Measurements from ENCODE around the gene ZP4.
A peak's percentile ranks its signal among the peaks of the same experiment; 100 is the strongest.
"Not testable (repeated sequence)": the region's sequence is repeated elsewhere in the genome, so short reads cannot be mapped to it uniquely, and the experiment has no call there.

Gene ZP4

DNA sequence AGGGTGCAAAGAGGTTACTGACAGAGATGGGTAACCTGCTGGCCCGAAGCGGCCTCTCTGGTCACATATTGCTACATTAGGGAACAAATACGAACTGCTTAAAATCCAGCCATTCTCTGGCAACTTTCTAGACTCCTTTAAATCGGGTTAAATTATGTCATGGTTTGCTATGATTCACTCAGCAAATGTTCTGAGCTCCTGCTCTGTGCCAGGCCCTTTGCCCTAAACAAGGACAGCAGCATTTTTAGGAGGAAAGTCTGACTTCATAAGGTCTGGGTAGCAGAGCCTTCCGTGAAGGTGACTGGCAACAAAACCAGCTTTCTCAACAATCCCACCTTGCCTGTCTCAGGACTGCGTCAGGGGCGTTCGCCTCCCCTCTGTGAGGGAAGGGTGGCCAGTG, 15.4 kb downstream of the ZP4 start:
- no peak for DNase-seq

DNA sequence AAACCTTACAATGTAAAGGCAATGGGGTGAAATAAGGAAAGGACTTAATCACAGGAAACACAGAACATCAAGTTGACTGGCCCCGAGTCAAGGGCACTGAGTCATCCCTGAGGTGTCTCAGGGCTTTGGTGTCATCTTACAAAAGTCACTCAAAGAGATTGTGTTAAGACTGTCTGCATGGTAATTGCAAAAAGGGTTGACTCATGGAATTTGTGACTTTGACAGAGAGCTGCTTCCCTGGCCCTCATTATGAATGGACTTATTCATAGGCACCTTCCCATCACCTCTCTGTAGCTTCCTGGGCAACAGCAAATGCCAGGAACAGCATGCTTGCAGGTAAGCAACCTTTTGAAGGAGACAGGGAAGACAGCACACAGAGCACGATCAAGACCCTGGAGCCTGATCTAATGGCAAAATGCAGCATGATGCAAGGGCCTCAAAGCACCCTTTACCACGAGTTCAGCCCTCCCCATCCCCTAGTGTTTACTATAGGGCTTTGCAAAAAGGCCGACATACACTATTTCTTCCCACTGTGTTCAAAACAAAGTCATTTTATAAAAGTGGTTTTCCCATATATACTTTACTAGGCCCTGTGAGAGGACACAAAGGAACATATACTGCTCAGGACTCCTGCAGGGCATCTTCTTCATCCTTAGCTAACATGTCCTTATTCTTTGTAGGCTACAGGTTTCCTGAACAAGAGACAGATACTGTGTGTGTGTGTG, 17.1 kb downstream of the ZP4 start:
- DNase-seq = peak; percentile 71

DNA sequence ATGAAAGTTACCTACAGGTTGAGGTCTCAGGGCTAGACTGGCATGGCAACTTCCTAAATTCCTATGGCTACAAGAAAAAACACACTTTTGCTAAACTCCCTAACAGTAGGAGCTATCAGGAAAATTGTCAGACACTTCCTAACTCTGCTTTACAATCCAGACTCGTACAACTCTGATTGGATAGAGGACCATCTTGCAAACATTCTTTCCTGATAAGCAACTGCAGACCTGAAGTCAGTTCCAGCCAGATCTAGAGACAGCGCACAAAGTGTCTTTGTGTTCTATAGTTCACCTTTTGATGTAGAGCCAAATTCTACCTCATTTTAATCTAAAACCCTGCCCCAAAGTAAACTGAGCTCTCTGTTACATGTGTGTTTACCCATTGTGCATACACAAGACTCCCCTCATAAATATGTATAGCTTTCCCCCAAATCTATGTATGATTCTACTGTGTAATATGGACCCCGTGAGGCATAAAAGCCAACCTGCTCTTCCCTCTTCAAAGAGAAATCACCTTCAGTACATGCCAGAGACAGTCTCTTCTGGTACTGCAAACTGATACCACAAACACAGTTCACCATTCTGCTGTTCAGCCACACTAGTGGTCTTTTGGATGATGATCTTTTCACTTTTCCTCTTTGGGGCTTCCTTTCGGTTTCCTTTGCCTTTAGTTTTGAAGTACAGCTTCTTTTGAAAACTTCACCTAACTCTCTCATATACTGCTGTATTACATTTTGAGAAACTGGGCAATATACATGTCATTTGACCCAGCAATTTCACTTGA, 21.7 kb downstream of the ZP4 start:
- DNase-seq = no peak

DNA sequence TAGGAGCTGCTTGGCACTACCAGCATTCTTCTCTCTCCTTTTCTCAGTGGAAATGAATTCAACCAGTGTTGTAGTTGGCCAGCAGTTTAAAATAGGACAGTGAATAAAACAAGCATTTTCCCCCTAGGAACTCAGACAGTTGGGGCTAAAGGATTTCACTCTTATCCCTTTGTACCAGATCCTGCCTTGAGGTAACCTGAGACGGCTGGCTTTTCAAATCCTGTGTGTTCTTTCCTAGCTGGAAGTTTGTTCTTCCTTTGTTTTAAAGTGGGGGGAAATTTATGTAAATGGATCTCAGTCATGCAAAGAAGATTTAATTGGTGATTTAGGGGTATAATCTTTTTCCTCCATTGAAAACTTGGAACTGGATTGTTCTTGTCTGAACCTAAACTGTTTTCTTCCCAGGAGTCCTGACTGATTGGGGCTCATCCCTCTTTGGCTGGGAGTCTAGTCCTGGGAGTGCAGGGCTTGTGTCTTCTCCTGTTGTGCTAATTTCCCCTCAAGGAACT, 23.3 kb downstream of the ZP4 start:
- no peak for DNase-seq

GRCh38 chr1:237864338-237865244, 26.1 kb downstream of the ZP4 start:
- DNase-seq = peak; percentile 68

DNA sequence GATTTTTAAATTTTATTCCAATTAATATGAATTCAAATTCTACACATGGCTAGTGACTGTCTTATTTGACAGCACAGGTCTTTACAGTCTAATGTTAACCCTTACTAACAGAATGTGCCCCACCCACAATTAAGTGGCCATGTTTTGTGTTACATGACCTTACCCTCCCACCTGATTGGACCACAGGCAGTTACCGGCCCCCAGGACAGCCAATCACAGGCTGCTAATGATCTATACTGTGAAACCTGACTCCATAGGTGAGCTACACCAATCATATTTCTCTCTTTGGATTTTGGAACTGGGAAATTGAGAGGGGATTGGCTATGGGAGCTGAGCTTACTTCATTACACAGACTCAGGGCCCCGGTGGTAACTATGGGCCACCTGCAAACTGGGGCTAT, 27.5 kb downstream of the ZP4 start:
- no peak for DNase-seq

DNA sequence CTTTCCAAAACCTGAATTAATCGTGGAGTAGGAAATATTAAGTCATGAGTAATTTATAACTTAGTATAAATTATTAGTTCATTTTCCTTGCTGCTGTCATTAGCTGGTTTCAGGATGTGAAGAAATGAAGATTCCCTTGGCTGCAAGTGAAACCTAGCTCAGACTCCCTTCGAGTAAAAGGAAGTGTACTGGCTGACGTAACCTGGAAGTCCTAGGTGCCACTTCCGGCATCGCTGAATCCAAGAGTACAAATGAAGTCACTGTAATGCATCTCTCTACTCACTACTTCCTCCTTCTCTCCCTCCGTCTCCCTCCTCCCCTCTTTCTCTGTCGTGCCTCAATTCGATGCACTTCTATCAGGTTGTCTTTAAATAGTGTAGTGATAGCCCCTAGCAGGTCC, 28.8 kb downstream of the ZP4 start:
- DNase-seq = peak; percentile 83

- DNase-seq = no peak
Measured at GRCh38 chr1:237858992-237859391, 31.7 kb downstream of the ZP4 start.

- DNase-seq = no peak
Measured at GRCh38 chr1:237857455-237857854, 33.3 kb downstream of the ZP4 start.

- no peak for DNase-seq
Measured at GRCh38 chr1:237852342-237852741, 38.4 kb downstream of the ZP4 start.

- DNase-seq = peak; percentile 44
Measured at GRCh38 chr1:237851210-237851845, 39.4 kb downstream of the ZP4 start.

DNA sequence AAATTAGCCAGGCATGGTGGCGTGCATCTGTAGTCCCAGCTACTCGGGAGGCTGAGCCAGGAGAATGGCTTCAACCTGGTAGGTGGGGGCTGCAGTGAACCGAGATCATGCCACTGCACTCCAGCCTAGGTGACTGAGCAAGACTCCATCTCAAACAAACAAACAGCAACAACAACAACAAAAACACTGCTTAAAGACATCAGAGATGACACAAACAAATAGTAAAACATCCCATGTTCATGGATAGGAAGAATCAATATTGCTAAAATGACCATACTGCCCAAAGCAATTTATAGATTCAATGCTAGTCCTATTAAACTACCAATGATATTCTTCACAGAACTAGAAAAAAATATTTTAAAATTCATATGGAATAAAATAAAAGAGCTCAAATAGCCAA, 47.2 kb downstream of the ZP4 start:
- not testable (repeated sequence) for DNase-seq

DNA sequence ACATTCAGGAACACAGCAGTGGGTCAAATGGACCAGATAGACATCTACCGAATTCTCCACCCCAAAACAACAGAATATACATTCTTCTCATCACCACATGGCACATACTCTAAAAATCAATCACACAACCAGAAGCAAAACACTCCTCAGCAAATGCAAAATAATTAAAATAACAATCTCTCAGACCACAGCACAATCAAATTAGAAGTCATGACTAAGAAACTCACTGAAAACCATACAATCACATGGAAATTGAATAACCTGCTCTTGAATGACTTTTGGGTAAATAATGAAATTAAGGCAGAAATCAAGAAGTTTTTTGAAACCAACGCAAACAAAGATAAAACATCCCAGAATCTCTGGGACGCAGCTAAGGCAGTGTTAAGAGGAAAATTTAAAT, 49.2 kb downstream of the ZP4 start:
- DNase-seq = no peak

DNA sequence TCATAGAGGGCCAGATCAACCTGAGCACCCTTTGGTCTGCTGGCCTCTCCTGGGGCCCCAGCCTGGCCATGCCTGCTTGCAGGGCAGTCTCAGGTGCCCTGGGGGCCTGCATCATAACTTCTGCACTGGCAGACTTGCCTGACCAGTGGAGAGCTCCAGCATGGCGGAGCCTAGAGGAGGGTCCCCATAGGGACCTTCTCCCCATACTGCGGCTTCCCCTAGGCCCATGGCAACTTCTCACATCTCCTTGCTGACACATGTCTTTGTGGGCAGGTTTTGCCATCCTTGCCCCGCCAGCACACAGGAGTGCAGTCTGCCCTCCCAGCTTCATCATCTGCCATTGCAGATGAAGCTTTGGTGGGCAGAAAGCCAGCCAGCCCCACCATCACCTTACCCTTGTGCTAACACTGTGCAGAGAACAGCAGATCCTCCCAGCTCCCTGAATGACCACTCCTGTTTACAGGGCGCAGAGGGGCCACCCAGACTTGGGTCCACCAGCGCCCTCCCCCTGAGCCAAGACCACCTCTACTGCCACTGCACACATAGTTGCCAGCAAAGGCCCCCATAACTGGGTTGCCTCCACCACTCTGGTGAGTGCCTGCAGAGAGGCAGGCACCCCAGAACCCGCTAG, 51.7 kb downstream of the ZP4 start:
- DNase-seq = no peak

DNA sequence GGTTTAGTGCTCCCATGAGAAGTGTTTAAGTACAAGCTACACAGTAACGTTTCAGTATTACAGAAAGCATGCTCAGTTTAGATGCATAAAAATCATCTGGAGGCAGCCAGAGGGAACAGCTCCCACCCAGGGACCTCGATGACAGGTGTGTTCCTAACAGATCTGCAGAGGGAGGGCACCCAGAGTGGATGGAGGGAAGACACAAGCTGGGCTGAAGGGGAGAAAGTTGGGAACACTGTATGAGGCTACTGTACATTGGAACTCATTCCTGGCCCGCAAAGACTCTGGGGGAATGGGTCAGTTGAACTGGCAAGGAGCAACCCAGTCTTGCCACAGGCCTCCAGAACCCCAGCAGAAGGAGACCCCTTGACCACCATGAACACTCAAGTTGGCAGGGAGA, 52.4 kb downstream of the ZP4 start:
- DNase-seq = no peak

- no peak for DNase-seq
Measured at GRCh38 chr1:237834461-237834860, 56.3 kb downstream of the ZP4 start.

GRCh38 chr1:237834048-237834447, 56.7 kb downstream of the ZP4 start:
- no peak for DNase-seq

GRCh38 chr1:237832858-237833257, 57.9 kb downstream of the ZP4 start:
- no peak for DNase-seq

Data from MV-4-11 (cell line).